HCT116 (cell line): ENCODE results near the gene FGD4.

Source experiments
- EZH2 ChIP-seq: fragments of 200-600 bp; sonication (generic); IDR thresholded peaks from 2 replicates; pipeline ENCODE4 v1.6.1; 2017; ENCODE audit warnings: antibody characterized with exemption, mixed run types
- TF ChIP-seq, protein P1 (sequence below), 3 experiments: fragments of 200-600 bp in 1 of 3; sonication (generic) in 1 of 3; IDR thresholded peaks in 2 of 3; conservative IDR thresholded peaks in 1 of 3; 2 replicates each; pipeline ENCODE4 v1.5.1; 2012 to 2017; ENCODE audit warnings: low read depth in 2 of 3, low read length in 2 of 3, antibody characterized with exemption in 1 of 3, borderline replicate concordance in 1 of 3, control low read depth in 1 of 3, mild to moderate bottlenecking in 1 of 3, mixed read lengths in 1 of 3, mixed run types in 1 of 3, moderate library complexity in 1 of 3; ENCODE audit not compliant: insufficient read depth in 1 of 3
- TF ChIP-seq, protein P2 (sequence below): IDR thresholded peaks from 2 replicates; pipeline ENCODE4 v1.6.1; 2012; ENCODE audit warnings: low read depth
- TF ChIP-seq, protein P3 (sequence below): IDR thresholded peaks from 2 replicates; pipeline ENCODE4 v1.6.1; 2012

DNA sequence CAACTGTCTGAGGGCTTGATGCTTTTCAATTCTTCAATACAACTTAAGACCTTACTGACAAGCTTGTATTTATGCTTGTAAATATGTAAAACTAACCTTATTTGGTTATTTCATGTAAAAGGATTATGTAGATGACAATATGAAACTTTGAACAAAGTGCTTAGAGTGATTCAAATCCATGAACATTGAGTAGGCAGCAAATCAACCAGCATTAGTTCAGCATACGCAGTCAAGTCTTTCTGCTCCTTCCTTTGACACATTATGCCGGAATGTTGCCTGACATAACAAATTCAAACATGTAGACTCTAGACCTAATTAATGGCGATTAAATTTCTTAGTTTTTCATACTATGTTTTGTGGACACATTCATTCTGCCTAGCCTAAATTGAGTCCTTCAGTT, 105.2 kb downstream of the FGD4 start:
- TF ChIP-seq, protein P1, sequence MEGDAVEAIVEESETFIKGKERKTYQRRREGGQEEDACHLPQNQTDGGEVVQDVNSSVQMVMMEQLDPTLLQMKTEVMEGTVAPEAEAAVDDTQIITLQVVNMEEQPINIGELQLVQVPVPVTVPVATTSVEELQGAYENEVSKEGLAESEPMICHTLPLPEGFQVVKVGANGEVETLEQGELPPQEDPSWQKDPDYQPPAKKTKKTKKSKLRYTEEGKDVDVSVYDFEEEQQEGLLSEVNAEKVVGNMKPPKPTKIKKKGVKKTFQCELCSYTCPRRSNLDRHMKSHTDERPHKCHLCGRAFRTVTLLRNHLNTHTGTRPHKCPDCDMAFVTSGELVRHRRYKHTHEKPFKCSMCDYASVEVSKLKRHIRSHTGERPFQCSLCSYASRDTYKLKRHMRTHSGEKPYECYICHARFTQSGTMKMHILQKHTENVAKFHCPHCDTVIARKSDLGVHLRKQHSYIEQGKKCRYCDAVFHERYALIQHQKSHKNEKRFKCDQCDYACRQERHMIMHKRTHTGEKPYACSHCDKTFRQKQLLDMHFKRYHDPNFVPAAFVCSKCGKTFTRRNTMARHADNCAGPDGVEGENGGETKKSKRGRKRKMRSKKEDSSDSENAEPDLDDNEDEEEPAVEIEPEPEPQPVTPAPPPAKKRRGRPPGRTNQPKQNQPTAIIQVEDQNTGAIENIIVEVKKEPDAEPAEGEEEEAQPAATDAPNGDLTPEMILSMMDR (IDR thresholded peaks at IDR 0.05 in 2 of 3, conservative IDR thresholded peaks at IDR 0.05 in 1 of 3; ENCODE audit: borderline replicate concordance in 1 of 3, insufficient read depth in 1 of 3, low read depth in 2 of 3, low read length in 2 of 3) = no peak
- TF ChIP-seq, protein P2, sequence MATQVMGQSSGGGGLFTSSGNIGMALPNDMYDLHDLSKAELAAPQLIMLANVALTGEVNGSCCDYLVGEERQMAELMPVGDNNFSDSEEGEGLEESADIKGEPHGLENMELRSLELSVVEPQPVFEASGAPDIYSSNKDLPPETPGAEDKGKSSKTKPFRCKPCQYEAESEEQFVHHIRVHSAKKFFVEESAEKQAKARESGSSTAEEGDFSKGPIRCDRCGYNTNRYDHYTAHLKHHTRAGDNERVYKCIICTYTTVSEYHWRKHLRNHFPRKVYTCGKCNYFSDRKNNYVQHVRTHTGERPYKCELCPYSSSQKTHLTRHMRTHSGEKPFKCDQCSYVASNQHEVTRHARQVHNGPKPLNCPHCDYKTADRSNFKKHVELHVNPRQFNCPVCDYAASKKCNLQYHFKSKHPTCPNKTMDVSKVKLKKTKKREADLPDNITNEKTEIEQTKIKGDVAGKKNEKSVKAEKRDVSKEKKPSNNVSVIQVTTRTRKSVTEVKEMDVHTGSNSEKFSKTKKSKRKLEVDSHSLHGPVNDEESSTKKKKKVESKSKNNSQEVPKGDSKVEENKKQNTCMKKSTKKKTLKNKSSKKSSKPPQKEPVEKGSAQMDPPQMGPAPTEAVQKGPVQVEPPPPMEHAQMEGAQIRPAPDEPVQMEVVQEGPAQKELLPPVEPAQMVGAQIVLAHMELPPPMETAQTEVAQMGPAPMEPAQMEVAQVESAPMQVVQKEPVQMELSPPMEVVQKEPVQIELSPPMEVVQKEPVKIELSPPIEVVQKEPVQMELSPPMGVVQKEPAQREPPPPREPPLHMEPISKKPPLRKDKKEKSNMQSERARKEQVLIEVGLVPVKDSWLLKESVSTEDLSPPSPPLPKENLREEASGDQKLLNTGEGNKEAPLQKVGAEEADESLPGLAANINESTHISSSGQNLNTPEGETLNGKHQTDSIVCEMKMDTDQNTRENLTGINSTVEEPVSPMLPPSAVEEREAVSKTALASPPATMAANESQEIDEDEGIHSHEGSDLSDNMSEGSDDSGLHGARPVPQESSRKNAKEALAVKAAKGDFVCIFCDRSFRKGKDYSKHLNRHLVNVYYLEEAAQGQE = no peak
- TF ChIP-seq EZH2 = no peak
- TF ChIP-seq, protein P3, sequence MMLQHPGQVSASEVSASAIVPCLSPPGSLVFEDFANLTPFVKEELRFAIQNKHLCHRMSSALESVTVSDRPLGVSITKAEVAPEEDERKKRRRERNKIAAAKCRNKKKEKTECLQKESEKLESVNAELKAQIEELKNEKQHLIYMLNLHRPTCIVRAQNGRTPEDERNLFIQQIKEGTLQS = no peak
